GM19463 (cell line): ENCODE results near the gene FH.

Experiments used
- ATAC-seq: cut with Tn5 transposase; IDR thresholded peaks from one replicate; pipeline ENCODE4 v1.9.1; 2021; ENCODE audit warnings: mild to moderate bottlenecking, moderate library complexity; ENCODE audit not compliant: unreplicated experiment

FH gene

GRCh38 chr1:241525026-241525425 lies 5.5 kb upstream of the FH start:
- no peak for ATAC-seq

- no peak for ATAC-seq
Observed at GRCh38 chr1:241521718-241522117, 2.2 kb upstream of the FH start.

- no peak for ATAC-seq
Observed at GRCh38 chr1:241520080-241520465, 518 bp upstream of the FH start.

DNA sequence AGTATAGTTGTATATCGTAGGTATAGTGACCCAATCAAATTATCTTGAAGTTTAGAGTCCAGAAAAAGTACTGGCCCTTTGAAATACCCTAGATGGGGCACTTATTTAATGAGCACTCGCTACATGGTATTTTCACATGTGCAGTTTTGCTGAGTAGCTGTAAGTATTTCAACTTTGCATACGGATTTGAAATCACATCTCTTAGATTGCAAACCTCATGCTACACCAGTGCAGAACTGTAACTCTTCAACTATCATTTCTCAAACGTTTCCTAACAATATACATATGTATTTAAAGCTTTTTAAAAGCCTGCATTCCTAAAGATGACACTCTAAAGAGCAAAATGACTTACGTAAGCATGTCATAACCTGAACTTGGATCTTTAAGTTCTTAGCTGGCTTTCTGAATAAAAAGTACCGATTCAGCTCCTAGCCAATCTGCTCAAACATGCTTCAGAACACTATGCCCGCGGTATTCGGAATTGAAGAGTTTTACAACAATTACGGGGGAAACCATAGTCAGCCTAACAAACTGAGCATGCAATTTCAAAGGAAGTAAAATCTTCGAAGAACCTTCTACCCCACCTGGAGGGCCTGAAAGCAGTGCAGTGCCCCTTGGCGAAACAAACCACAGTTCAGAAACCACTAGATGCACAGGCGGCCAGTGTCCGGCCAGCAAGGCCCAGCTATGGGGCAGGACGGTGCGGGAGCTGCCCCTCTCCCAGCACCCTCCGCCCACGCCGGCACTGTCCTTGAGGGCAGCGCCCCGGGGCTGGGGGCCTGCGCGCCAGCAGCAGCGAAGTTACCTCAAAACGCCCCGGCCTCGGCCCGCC lies 863 bp downstream of the FH start:
- ATAC-seq: peak; percentile 23

GRCh38 chr1:241513378-241513777 lies 6.2 kb downstream of the FH start:
- no peak for ATAC-seq

DNA sequence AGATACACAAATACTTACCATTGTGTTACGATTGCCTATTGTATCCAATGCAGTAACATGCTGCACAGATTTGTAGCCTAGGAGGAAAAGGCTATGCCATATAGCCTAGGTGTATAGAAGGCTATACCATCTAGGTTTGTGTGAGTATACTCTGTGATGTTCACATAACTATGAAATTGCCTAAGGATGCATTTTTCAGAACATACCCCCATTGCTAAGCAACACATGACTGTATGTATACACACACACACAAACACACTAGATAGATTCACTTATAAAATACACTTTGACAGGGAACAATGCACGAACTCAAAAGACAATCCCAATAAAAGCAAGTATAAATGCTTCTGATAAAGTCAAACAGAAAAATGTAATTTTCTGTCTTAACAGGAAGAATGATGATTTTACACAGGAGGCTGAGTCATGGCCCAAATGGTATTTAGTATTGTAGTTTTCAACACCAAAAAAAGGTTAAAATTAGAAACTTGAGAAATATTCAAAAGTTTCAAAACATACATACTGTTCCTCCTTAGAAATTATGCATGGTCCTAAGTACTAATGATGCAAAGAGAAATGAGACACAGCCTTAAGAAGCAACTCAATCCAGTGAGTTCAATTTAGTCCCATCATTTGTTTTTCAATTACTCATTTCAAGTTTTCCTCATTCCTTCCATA lies 12.2 kb downstream of the FH start:
- no peak for ATAC-seq

GRCh38 chr1:241503444-241503843 lies 16.1 kb downstream of the FH start:
- no peak for ATAC-seq

GRCh38 chr1:241499910-241500309 lies 19.6 kb downstream of the FH start:
- no peak for ATAC-seq

DNA sequence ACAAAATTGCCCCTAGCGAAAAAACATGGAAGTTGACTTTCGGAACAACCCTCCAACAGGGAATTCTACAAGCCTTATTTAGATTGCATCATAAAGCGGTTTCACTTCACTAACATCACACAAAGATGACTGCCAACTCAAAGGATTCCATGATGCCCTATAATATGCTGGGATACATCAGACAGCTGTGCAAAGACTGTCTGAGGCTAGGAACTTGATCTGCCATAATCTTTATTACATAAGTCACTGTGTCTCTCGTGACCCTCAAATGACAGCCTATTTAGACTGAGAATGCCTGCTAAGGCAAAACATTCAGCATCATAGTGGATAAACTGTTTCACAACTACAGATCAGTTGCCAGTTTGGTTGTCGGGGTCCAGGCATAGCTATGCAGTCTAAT lies 23.8 kb downstream of the FH start:
- ATAC-seq: no peak

GRCh38 chr1:241488739-241489138 lies 30.8 kb downstream of the FH start:
- no peak for ATAC-seq

DNA sequence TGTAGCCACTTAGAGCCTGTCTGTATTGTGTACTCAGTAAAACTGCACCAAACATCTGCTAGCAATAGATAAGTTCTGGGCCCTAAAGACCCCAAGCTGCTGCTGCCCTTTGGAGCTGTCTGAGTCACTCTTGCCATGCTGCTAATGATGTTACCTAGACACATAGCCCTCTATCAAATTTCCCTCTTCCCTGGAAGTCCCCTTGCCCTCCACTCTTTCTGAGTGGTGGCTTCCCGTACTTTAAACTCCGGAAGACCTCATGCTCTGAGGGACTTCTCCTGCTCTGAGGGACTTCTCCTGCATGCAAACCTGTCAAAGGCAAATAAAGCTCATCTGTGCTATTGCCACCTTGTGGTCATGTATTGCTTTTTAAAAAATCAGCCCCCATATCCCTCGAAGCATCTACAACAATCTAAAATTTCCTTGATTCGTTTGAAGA lies 34.0 kb downstream of the FH start:
- peak; percentile 70 for ATAC-seq

DNA sequence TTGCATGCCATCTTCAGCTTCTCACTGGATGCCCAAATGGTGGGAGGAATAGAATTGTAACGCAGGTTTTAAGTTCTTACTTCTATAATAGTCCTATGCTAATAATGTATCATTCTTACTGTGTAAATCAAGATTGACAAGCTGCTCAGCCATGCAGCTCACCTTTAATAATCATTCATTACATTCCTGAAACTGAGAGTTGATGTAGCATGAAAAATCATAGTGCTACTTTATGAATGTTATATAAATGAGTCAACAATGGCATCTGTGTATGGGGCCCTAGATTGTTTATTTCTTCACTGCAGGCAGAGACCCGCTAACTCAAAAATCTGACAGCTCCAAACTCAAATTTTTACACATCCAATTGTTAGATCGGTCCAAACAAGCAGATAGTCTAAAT lies 34.4 kb downstream of the FH start:
- ATAC-seq: peak; percentile 74

- ATAC-seq: no peak
Observed at GRCh38 chr1:241482761-241483250, 36.7 kb downstream of the FH start.

DNA sequence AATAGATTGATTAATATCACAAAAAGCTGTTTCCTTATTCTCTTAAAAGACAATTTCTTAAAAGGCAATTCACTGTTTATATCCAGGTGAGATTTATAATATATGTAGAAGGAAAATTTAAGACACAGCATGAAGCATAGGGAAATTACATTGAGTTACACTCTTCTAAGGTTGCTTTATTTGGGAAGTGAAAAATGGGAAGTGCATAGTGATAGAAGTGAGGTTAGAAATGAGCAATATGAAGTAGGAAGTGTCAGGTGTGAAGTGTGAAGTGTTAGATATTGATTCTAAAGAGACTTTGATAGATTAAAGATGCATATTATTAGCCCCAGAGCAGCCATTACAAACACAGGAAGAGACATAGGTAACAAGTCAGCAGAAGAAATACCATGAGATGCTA lies 40.3 kb downstream of the FH start:
- no peak for ATAC-seq

- ATAC-seq: peak; percentile 64
Observed at GRCh38 chr1:241475671-241476070, 43.9 kb downstream of the FH start.

DNA sequence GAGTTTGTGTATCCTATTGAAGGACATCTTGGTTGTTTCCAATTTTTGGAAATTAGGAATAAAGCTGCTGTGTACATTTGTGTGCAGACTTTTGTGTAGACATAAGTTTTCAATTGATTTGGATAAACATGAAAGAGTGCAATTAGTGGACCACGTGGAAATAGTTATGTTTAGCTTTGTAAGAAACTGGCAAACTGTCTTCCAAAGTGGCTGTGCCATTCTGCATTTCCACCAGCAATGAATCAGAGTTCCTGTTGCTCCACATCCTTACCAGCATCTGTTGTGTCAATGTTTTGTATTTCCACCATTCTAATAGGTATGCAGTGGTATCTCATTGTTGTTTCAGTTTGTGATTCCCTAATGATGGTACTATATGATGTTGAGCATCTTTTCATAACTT lies 46.5 kb downstream of the FH start:
- no peak for ATAC-seq

GRCh38 chr1:241470908-241471590 lies 48.5 kb downstream of the FH start:
- ATAC-seq: no peak

- no peak for ATAC-seq
Observed at GRCh38 chr1:241470361-241470760, 49.2 kb downstream of the FH start.

DNA sequence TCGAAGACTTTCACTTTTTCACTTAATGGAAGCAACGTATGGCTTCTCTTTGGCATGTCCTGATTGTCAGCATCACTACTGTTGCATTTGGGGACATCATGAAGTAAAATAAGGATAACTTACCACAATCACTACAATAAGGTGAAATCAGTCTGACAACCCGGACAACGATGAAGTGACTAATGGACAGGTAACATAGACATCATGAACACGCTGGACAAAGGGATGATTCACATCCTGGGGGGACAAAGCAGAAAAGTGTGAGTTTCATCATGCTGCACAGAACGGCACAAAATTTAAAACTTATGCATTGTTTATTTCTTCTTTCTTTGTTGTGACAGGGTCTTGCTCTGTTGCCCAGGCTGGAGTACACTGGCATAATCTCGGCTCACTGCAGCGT lies 53.9 kb downstream of the FH start:
- ATAC-seq: no peak

DNA sequence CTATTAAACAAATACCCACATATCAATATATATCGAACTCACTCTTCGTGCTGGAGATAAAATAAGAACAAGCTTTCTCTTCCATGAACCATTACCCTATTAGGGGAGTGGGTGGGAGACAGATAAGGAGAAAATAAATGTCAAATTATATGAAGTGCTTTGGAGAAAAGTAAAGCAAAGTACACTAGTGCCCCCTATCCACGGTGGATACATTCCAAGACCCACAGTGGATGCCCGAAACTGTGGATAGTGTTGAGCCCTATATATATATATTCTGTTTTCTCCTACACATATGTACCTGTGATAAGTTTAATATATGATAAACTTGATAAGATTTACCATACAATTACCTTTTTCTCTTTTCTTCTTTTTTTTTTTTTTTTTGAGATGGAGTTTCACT lies 54.6 kb downstream of the FH start:
- no peak for ATAC-seq

DNA sequence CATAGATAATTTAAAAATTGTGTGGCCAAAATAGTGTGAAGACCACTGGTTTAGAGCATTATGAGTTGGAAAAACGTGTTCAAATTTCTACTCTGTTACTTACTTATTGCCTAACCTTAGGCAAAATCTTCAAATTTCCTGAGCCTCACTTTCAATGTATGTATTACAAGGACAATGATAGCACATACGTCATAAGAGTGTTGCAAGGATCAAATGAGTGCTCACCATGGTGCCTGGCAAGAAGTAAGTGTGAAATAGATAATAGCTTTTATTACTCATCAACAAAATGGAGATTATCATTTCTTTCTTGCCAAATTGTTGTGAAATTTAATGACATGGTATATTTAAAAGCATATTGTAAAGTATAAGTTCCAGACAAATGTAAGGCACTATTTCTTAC lies 57.2 kb downstream of the FH start:
- no peak for ATAC-seq
